Common myeloid progenitor, CD34-positive (primary cell): ENCODE measurements around the gene CUEDC1.
A peak's percentile ranks its signal among the peaks of the same experiment; 100 is the strongest.

ENCODE experiments used
- CTCF ChIA-PET: fragments of 350-600 bp; sonication (Branson Sonifier 250); formaldehyde crosslinking; loops from one replicate; lab custom pipeline; 2021; ENCODE audit warnings: antibody characterized with exemption; lab: Charles Lee
- POLR2A ChIA-PET: fragments of 350-600 bp; sonication (Branson Sonifier 250); formaldehyde crosslinking; loops from one replicate; lab custom pipeline; 2021; ENCODE audit warnings: antibody characterized with exemption; lab: Charles Lee
- DNase-seq, 3 donors: peaks; one replicate each; pipeline versions ENCODE4 v3.0.0 to v3.0.0-alpha.2; 2013
- H3K27ac ChIP-seq, 2 experiments: 1 replicate in 1 of 2; 2 replicates in 1 of 2; pipeline ENCODE4 v1.7.0; 2013; ENCODE audit warnings: inconsistent platforms in 2 of 2, low read length in 2 of 2, mild to moderate bottlenecking in 2 of 2, low read depth in 1 of 2, moderate library complexity in 1 of 2; ENCODE audit not compliant: severe bottlenecking in 2 of 2, insufficient read depth in 1 of 2, poor library complexity in 1 of 2
- H3K27me3 ChIP-seq, 5 experiments: replicated peaks in 2 of 5; 1 replicate in 3 of 5; 2 replicates in 2 of 5; pipeline versions ENCODE4 v1.6.1 to v1.7.0; 2013; ENCODE audit warnings: low read length in 4 of 5, mild to moderate bottlenecking in 2 of 5, moderate library complexity in 2 of 5, inconsistent platforms in 1 of 5; ENCODE audit not compliant: insufficient read depth in 5 of 5, control insufficient read depth in 4 of 5
- H3K36me3 ChIP-seq, 4 experiments: 1 replicate in 2 of 4; 2 replicates in 2 of 4; pipeline versions ENCODE4 v1.6.1 to v1.7.0; 2013; ENCODE audit warnings: low read length in 3 of 4, control low read depth in 1 of 4, mild to moderate bottlenecking in 1 of 4; ENCODE audit not compliant: control insufficient read depth in 4 of 4, insufficient read depth in 4 of 4
- H3K4me1 ChIP-seq, 4 experiments: 1 replicate in 3 of 4; 2 replicates in 1 of 4; pipeline versions ENCODE4 v1.6.1 to v1.7.1; 2013; ENCODE audit warnings: low read length in 3 of 4, mild to moderate bottlenecking in 3 of 4, control low read depth in 1 of 4, inconsistent platforms in 1 of 4, moderate library complexity in 1 of 4; ENCODE audit not compliant: control insufficient read depth in 4 of 4, insufficient read depth in 4 of 4; ENCODE audit errors: control extremely low read depth in 1 of 4
- H3K4me3 ChIP-seq, 7 experiments: 1 replicate in 4 of 7; 2 replicates in 3 of 7; pipeline versions ENCODE4 v1.5.1 to v1.7.0; 2013; ENCODE audit warnings: mild to moderate bottlenecking in 7 of 7, low read length in 6 of 7, moderate library complexity in 6 of 7, inconsistent platforms in 2 of 7, low read depth in 2 of 7, control low read depth in 1 of 7; ENCODE audit not compliant: insufficient read depth in 4 of 7, control insufficient read depth in 1 of 7; ENCODE audit errors: extremely low read depth in 1 of 7
- H3K9me3 ChIP-seq, 5 experiments: 1 replicate in 4 of 5; 2 replicates in 1 of 5; pipeline versions ENCODE4 v1.6.1 to v1.7.1; 2013; ENCODE audit warnings: low read length in 4 of 5, mild to moderate bottlenecking in 2 of 5, inconsistent platforms in 1 of 5, low read depth in 1 of 5, moderate library complexity in 1 of 5; ENCODE audit not compliant: control insufficient read depth in 4 of 5, insufficient read depth in 2 of 5; ENCODE audit errors: control extremely low read depth in 1 of 5
- WGBS: methylation state at CpG from one replicate; pipeline ENCODE4 v1.1.5; 2013; ENCODE audit not compliant: insufficient coverage; 5-methylcytosine and 5-hydroxymethylcytosine counted together

Gene CUEDC1

GRCh38 chr17:57954397-57955182, 622 bp downstream of the CUEDC1 start:
- ChIA-PET CTCF (interaction anchor here (0.9 to 1.8 kb wide), 13 partner anchors 11 to 99 kb away, joined by 3 to 8 read pairs (median 5); no protein-coding TSS in a partner anchor), POLR2A (interaction anchor here (1.2 to 1.6 kb wide), 3 partner anchors 15 to 32 kb away, joined by 3 to 5 read pairs (median 5); no protein-coding TSS in a partner anchor)
- H3K9me3 ChIP-seq = no peaks in the 10 kb centered on the region
- H3K27me3 ChIP-seq = peaks cover 0 to 35% (median 10%) of the 10 kb centered on the region in 5 experiments
- no peak for DNase-seq
- H3K4me3 ChIP-seq = peak overlapping the region in 6 of 7 experiments; percentile 23 to 68 (median 55)
- H3K36me3 ChIP-seq = no peaks in the 10 kb centered on the region
- WGBS = under 1% methylated on average over 49 of the region's 85 CpGs
- peaks cover 10 to 45% (median 37%) of the 10 kb centered on the region in 4 experiments for H3K4me1 ChIP-seq
- no peak overlapping the region for H3K27ac ChIP-seq

GRCh38 chr17:57953705-57954396, 1.4 kb downstream of the CUEDC1 start:
- no peak for DNase-seq
- Histone ChIP-seq H3K4me1 (peaks cover 10 to 51% (median 43%) of the 10 kb centered on the region in 4 experiments), H3K27me3 (peaks cover 0 to 35% (median 10%) of the 10 kb centered on the region in 5 experiments), H3K4me3 (peak overlapping the region in 3 of 7 experiments; percentile 53 to 68 (median 57)), H3K27ac (no peak overlapping the region), H3K36me3 (no peaks in the 10 kb centered on the region), H3K9me3 (no peaks in the 10 kb centered on the region)
- POLR2A ChIA-PET = interaction anchor here (1.4 kb wide), 1 partner anchor 20 kb away, joined by 3 read pairs; no protein-coding TSS in a partner anchor
- CTCF ChIA-PET = interaction anchor here (0.7 to 2.0 kb wide), 16 partner anchors 11 to 98 kb away, joined by 3 to 9 read pairs (median 4); no protein-coding TSS in a partner anchor
- 98% methylated on average over 10 of the region's 13 CpGs for WGBS

GRCh38 chr17:57953219-57953618, 2.0 kb downstream of the CUEDC1 start:
- DNase-seq = no peak
- Histone ChIP-seq H3K27ac (no peak overlapping the region), H3K4me1 (peaks cover 15 to 58% (median 49%) of the 10 kb centered on the region in 4 experiments)

GRCh38 chr17:57949649-57950048, 5.6 kb downstream of the CUEDC1 start:
- Histone ChIP-seq H3K27me3 (peaks cover 0 to 20% (median 6%) of the 10 kb centered on the region in 5 experiments), H3K27ac (no peak overlapping the region), H3K4me1 (peaks cover 29 to 63% (median 52%) of the 10 kb centered on the region in 4 experiments), H3K9me3 (no peaks in the 10 kb centered on the region), H3K36me3 (no peaks in the 10 kb centered on the region), H3K4me3 (no peak overlapping the region)
- POLR2A ChIA-PET = interaction anchor here (1.4 kb wide), 1 partner anchor 10 kb away, joined by 4 read pairs; no protein-coding TSS in a partner anchor
- WGBS = 95% methylated on average over 5 of the region's 5 CpGs
- CTCF ChIA-PET = interaction anchor here (0.9 to 4.6 kb wide), 8 partner anchors 15 to 90 kb away, joined by 3 to 35 read pairs (median 5); no protein-coding TSS in a partner anchor
- DNase-seq = peak in 1 of 3 donors; percentile 31

More at GRCh38 chr17:57953219-57953618, 2.0 kb downstream of the CUEDC1 start:
- Histone ChIP-seq H3K9me3 (no peaks in the 10 kb centered on the region), H3K36me3 (no peaks in the 10 kb centered on the region), H3K27me3 (peaks cover 0 to 35% (median 10%) of the 10 kb centered on the region in 5 experiments), H3K4me3 (no peak overlapping the region)
- WGBS = 100% methylated on average over 1 of the region's 1 CpG
- ChIA-PET CTCF (interaction anchor here (0.7 to 2.0 kb wide), 14 partner anchors 11 to 97 kb away, joined by 3 to 9 read pairs (median 4); no protein-coding TSS in a partner anchor), POLR2A (interaction anchor here (1.4 kb wide), 1 partner anchor 21 kb away, joined by 3 read pairs; no protein-coding TSS in a partner anchor)

- no peak overlapping the region for H3K27ac ChIP-seq
- ChIA-PET CTCF (interaction anchor here (0.8 to 4.6 kb wide), 20 partner anchors 9 to 89 kb away, joined by 3 to 35 read pairs (median 4); no protein-coding TSS in a partner anchor), POLR2A (interaction anchor here (0.6 to 1.1 kb wide), 3 partner anchors 9 to 25 kb away, joined by 3 read pairs; no protein-coding TSS in a partner anchor)
- DNase-seq = peak; percentile 36 to 60 (median 48)
- no peaks in the 10 kb centered on the region for H3K36me3 ChIP-seq
- peaks cover 29 to 57% (median 46%) of the 10 kb centered on the region in 4 experiments for H3K4me1 ChIP-seq
- peak overlapping the region in 3 of 7 experiments; percentile 5 to 45 (median 24) for H3K4me3 ChIP-seq
- 48% methylated on average over 5 of the region's 5 CpGs for WGBS
- peaks cover 0 to 11% (median 3%) of the 10 kb centered on the region in 5 experiments for H3K27me3 ChIP-seq
- H3K9me3 ChIP-seq = no peaks in the 10 kb centered on the region
Measured at GRCh38 chr17:57948555-57949420, 6.4 kb downstream of the CUEDC1 start.

- POLR2A ChIA-PET = interaction anchor here (0.6 to 1.1 kb wide), 3 partner anchors 8 to 25 kb away, joined by 3 read pairs; no protein-coding TSS in a partner anchor
Measured at GRCh38 chr17:57948169-57948554, 7.0 kb downstream of the CUEDC1 start.

More at GRCh38 chr17:57948169-57948554, 7.0 kb downstream of the CUEDC1 start:
- H3K27ac ChIP-seq = no peak overlapping the region
- CTCF ChIA-PET = interaction anchor here (0.8 to 4.6 kb wide), 19 partner anchors 8 to 89 kb away, joined by 3 to 35 read pairs (median 4); no protein-coding TSS in a partner anchor
- H3K9me3 ChIP-seq = no peaks in the 10 kb centered on the region
- 92% methylated on average over 5 of the region's 5 CpGs for WGBS
- H3K4me3 ChIP-seq = peak overlapping the region in 3 of 7 experiments; percentile 5 to 24 (median 23)
- peaks cover 29 to 61% (median 49%) of the 10 kb centered on the region in 4 experiments for H3K4me1 ChIP-seq
- no peaks in the 10 kb centered on the region for H3K36me3 ChIP-seq
- no peak for DNase-seq
- peaks cover 0 to 5% (median 1%) of the 10 kb centered on the region in 5 experiments for H3K27me3 ChIP-seq
